IMR-90 (cell line): Measurements from ENCODE around the gene MLEC. TPM values are rescaled to one million over a fixed set of nuclear protein-coding genes. Genes with fewer than 3 reads are reported as not detected.
A peak's percentile ranks its signal among the peaks of the same experiment; 100 is the strongest.

ENCODE experiments used
- ATAC-seq: fragments of 200-7000 bp; cut with Tn5 transposase; 2 replicates; pipeline ENCODE4 v1.9.1; 2020; ENCODE audit warnings: low read depth, mild to moderate bottlenecking, moderate library complexity
- BruUV-seq: library from RNA; stranded (reverse); fragments of 400-500 nt; replicated peaks from 2 replicates; lab custom pipeline; 2021; lab: Mats Ljungman, UMichigan
- CTCF ChIA-PET: fragments of 300-600 bp; formaldehyde crosslinking; extraction: SDS; loops from one replicate; lab custom pipeline; 2021; ENCODE audit warnings: antibody characterized with exemption; lab: Yijun Ruan, JAX
- POLR2A ChIA-PET: fragments of 300-600 bp; sonication (Branson Sonifier 250); formaldehyde crosslinking; loops from one replicate; lab custom pipeline; 2022; ENCODE audit warnings: antibody characterized with exemption; ENCODE audit not compliant: unreplicated experiment; lab: Charles Lee
- DNase-seq: peaks from one replicate; pipeline ENCODE4 v3.0.0; 2013
- H2AFZ ChIP-seq: replicated peaks from 2 replicates; pipeline ENCODE3; 2013; ENCODE audit warnings: low read length, mild to moderate bottlenecking; ENCODE audit not compliant: poor library complexity
- H2AK5ac ChIP-seq: 2 replicates; pipeline ENCODE4 v1.6.1; 2013; ENCODE audit warnings: low read depth, low read length, inconsistent platforms
- H2AK9ac ChIP-seq: replicated peaks from 2 replicates; pipeline ENCODE3; 2013; ENCODE audit warnings: mild to moderate bottlenecking, low read depth, low read length, moderate library complexity; ENCODE audit not compliant: poor library complexity
- H2BK120ac ChIP-seq: 2 replicates; pipeline ENCODE4 v1.6.1; 2013; ENCODE audit warnings: low read depth, low read length, inconsistent platforms
- H2BK15ac ChIP-seq: 3 replicates; pipeline ENCODE4 v1.6.1; 2013; ENCODE audit warnings: low read depth, low read length, inconsistent platforms
- H2BK20ac ChIP-seq: 2 replicates; pipeline ENCODE4 v1.6.1; 2013; ENCODE audit warnings: low read depth, mild to moderate bottlenecking, inconsistent platforms, low read length, moderate library complexity
- H2BK5ac ChIP-seq: 2 replicates; pipeline ENCODE4 v1.6.1; 2013; ENCODE audit warnings: mild to moderate bottlenecking, low read depth, low read length, inconsistent platforms; ENCODE audit not compliant: poor library complexity, severe bottlenecking
- H3K14ac ChIP-seq: replicated peaks from 2 replicates; pipeline ENCODE4 v1.6.1; 2013; ENCODE audit warnings: low read depth, low read length, inconsistent platforms
- H3K18ac ChIP-seq: 2 replicates; pipeline ENCODE4 v1.6.1; 2013; ENCODE audit warnings: low read depth, low read length, control low read depth
- H3K23ac ChIP-seq: 2 replicates; pipeline ENCODE4 v1.6.1; 2013; ENCODE audit warnings: low read depth, low read length, inconsistent platforms
- H3K27ac ChIP-seq: 2 replicates; pipeline ENCODE4 v1.5.1; 2013; ENCODE audit warnings: mild to moderate bottlenecking, control low read depth, low read length; ENCODE audit not compliant: insufficient read depth
- H3K27me3 ChIP-seq: 2 replicates; pipeline ENCODE4 v1.6.1; 2013; ENCODE audit warnings: low read length; ENCODE audit not compliant: control insufficient read depth, insufficient read depth
- H3K36me3 ChIP-seq: 2 replicates; pipeline ENCODE4 v1.6.1; 2013; ENCODE audit warnings: low read length, mixed read lengths; ENCODE audit not compliant: control insufficient read depth, insufficient read depth
- H3K4ac ChIP-seq: 2 replicates; pipeline ENCODE4 v1.6.1; 2013; ENCODE audit warnings: low read depth, low read length, inconsistent platforms
- H3K4me1 ChIP-seq: 2 replicates; pipeline ENCODE4 v1.6.1; 2013; ENCODE audit warnings: low read length, mixed read lengths; ENCODE audit not compliant: control insufficient read depth, insufficient read depth
- H3K4me2 ChIP-seq: 2 replicates; pipeline ENCODE4 v1.6.1; 2013; ENCODE audit warnings: low read depth, mild to moderate bottlenecking, control low read depth, low read length, moderate library complexity
- H3K4me3 ChIP-seq: 2 replicates; pipeline ENCODE4 v1.5.1; 2013; ENCODE audit warnings: low read depth, mild to moderate bottlenecking, control low read depth, low read length, moderate library complexity; ENCODE audit not compliant: insufficient read depth
- H3K56ac ChIP-seq: 2 replicates; pipeline ENCODE4 v1.6.1; 2013; ENCODE audit warnings: low read length, inconsistent platforms; ENCODE audit not compliant: insufficient read depth; ENCODE audit errors: extremely low read depth
- H3K79me1 ChIP-seq, 2 experiments: 2 replicates each; pipeline ENCODE4 v1.6.1; 2013; ENCODE audit warnings: low read length in 2 of 2, inconsistent platforms in 1 of 2, low read depth in 1 of 2
- H3K9ac ChIP-seq: 2 replicates; pipeline ENCODE4 v1.6.1; 2013; ENCODE audit warnings: low read depth, low read length, control low read depth
- H3K9me1 ChIP-seq: 2 replicates; pipeline ENCODE4 v1.6.1; 2013; ENCODE audit warnings: low read length, inconsistent platforms; ENCODE audit not compliant: insufficient read depth
- H3K9me3 ChIP-seq: 2 replicates; pipeline ENCODE4 v1.6.1; 2013; ENCODE audit warnings: low read length; ENCODE audit not compliant: control insufficient read depth, insufficient read depth
- H4K20me1 ChIP-seq: 2 replicates; pipeline ENCODE4 v1.6.1; 2013; ENCODE audit warnings: low read length, inconsistent platforms; ENCODE audit not compliant: insufficient read depth
- H4K5ac ChIP-seq: 2 replicates; pipeline ENCODE4 v1.6.1; 2013; ENCODE audit warnings: mild to moderate bottlenecking, low read depth, low read length, control low read depth
- H4K8ac ChIP-seq, 2 experiments: 2 replicates each; pipeline ENCODE4 v1.6.1; 2013; ENCODE audit warnings: low read depth in 2 of 2, low read length in 2 of 2, control low read depth in 1 of 2, inconsistent platforms in 1 of 2
- H4K91ac ChIP-seq: 2 replicates; pipeline ENCODE4 v1.6.1; 2013; ENCODE audit warnings: low read depth, low read length, inconsistent platforms; ENCODE audit not compliant: insufficient read depth
- CEBPB ChIP-seq: IDR thresholded peaks from 2 replicates; pipeline ENCODE4 v1.6.1; 2012; ENCODE audit warnings: low read depth, low read length, improper control_type of control experiment
- CHD1 ChIP-seq: IDR thresholded peaks from 2 replicates; pipeline ENCODE4 v1.6.1; 2012; ENCODE audit warnings: low read depth, low read length, improper control_type of control experiment
- FOS ChIP-seq: fragments of 150-350 bp; IDR thresholded peaks from 2 replicates; pipeline ENCODE4 v1.6.1; 2016; ENCODE audit warnings: low read depth, low read length
- MAFK ChIP-seq: IDR thresholded peaks from 2 replicates; pipeline ENCODE4 v1.6.1; 2012; ENCODE audit warnings: low read depth, low read length, improper control_type of control experiment
- MAZ ChIP-seq: IDR thresholded peaks from 2 replicates; pipeline ENCODE4 v1.6.1; 2012; ENCODE audit warnings: low read depth, mild to moderate bottlenecking, low read length, improper control_type of control experiment, moderate library complexity, borderline replicate concordance
- MXI1 ChIP-seq: IDR thresholded peaks from 2 replicates; pipeline ENCODE4 v1.6.1; 2012; ENCODE audit warnings: low read depth, mild to moderate bottlenecking, low read length, moderate library complexity, borderline replicate concordance
- NFE2L2 ChIP-seq: fragments of 150-350 bp; IDR thresholded peaks from 2 replicates; pipeline ENCODE4 v1.6.1; 2016; ENCODE audit warnings: low read depth, mild to moderate bottlenecking, low read length
- RAD21 ChIP-seq: IDR thresholded peaks from 2 replicates; pipeline ENCODE4 v1.6.1; 2012; ENCODE audit warnings: low read length, improper control_type of control experiment
- SMC3 ChIP-seq: fragments of 150-350 bp; IDR thresholded peaks from 2 replicates; pipeline ENCODE4 v1.6.1; 2016; ENCODE audit warnings: low read depth, mild to moderate bottlenecking, antibody characterized with exemption, low read length, moderate library complexity
- WGBS, 2 experiments: methylation state at CpG; one replicate each; pipeline versions ENCODE4 v1.1.5 to v1.1.7; 2013; ENCODE audit warnings: missing lambda C conversion rate in 2 of 2; ENCODE audit not compliant: insufficient read length in 1 of 2; ENCODE audit errors: extremely low coverage in 2 of 2; 5-methylcytosine and 5-hydroxymethylcytosine counted together
- dilution Hi-C: fragments of 300-500 bp; cut with HindIII; formaldehyde crosslinking; loops from one replicate; pipeline ENCODE4 v1.14.3; 2018; ENCODE audit warnings: low sequenced_read_pairs; ENCODE audit not compliant: unreplicated experiment
- in situ Hi-C: fragments of 300-500 bp; cut with MboI; formaldehyde crosslinking; loops from 3 replicates; pipeline ENCODE4 v1.14.3; 2019; ENCODE audit warnings: low sequenced_read_pairs, inconsistent platforms, mixed read lengths
- intact Hi-C: fragments of 100-400 bp; cut with micrococcal nuclease; formaldehyde crosslinking; loops from 2 replicates; pipeline ENCODE4 v1.10.0; 2022
- polyA plus RNA-seq, 3 experiments: library from polyadenylated mRNA; depleted of rRNA; stranded (reverse); fragments of >200 nt; gene quantifications; 2 replicates each; pipeline ENCODE4 v1.2.3, GENCODE V29; 2012; ENCODE audit warnings: low replicate concordance in 1 of 3
- total RNA-seq: library from RNA; depleted of rRNA; stranded (reverse); fragments of >200 nt; gene quantifications from 2 replicates; pipeline ENCODE4 v1.2.3, GENCODE V29; 2012
- TF ChIP-seq, protein P1 (sequence below): fragments of 150-350 bp; IDR thresholded peaks from 2 replicates; pipeline ENCODE4 v1.6.1; 2017; ENCODE audit warnings: mild to moderate bottlenecking, antibody characterized with exemption, low read length, low read depth
- TF ChIP-seq, protein P2 (sequence below): conservative IDR thresholded peaks from 2 replicates; pipeline ENCODE4 v1.5.1; 2012; ENCODE audit warnings: mild to moderate bottlenecking, low read depth, low read length, improper control_type of control experiment
- TF ChIP-seq, protein P3 (sequence below): fragments of 150-350 bp; IDR thresholded peaks from 2 replicates; pipeline ENCODE4 v1.6.1; 2016; ENCODE audit warnings: low read depth, mild to moderate bottlenecking, low read length, moderate library complexity, borderline replicate concordance

MLEC gene
- total and polyA plus RNA-seq, 2 of the 4 experiments (the other 2 are of a cell fraction) = 44.1 to 137 TPM

- Histone ChIP-seq H3K56ac (no peak overlapping the region), H4K91ac (no peak overlapping the region), H2AFZ (peak overlapping the region; percentile 21), H3K27me3 (no peaks in the 10 kb centered on the region), H3K9ac (no peak overlapping the region), H3K79me1 (no peaks in the 10 kb centered on the region), H3K9me1 (no peaks in the 10 kb centered on the region), H3K14ac (no peak overlapping the region), H3K4ac (no peak overlapping the region), H3K4me3 (no peak overlapping the region), H4K8ac (no peak overlapping the region), H2BK20ac (no peak overlapping the region), H2AK5ac (no peak overlapping the region), H3K4me1 (no peaks in the 10 kb centered on the region), H3K36me3 (no peaks in the 10 kb centered on the region; the same call in 1 of the 2 replicates), H2BK120ac (no peak overlapping the region), H3K4me2 (no peak overlapping the region), H3K18ac (no peak overlapping the region), H2BK5ac (no peak overlapping the region), H2BK15ac (no peak overlapping the region), H4K20me1 (no peaks in the 10 kb centered on the region), H2AK9ac (no peak overlapping the region), H3K27ac (no peak overlapping the region), H3K9me3 (no peaks in the 10 kb centered on the region), H3K23ac (no peak overlapping the region), H4K5ac (no peak overlapping the region)
- TF ChIP-seq MAZ (no peak), MXI1 (no peak), SMC3 (no peak), RAD21 (no peak), NFE2L2 (no peak), FOS (no peak), CHD1 (no peak), MAFK (no peak), CEBPB (no peak)
- TF ChIP-seq, protein P1, sequence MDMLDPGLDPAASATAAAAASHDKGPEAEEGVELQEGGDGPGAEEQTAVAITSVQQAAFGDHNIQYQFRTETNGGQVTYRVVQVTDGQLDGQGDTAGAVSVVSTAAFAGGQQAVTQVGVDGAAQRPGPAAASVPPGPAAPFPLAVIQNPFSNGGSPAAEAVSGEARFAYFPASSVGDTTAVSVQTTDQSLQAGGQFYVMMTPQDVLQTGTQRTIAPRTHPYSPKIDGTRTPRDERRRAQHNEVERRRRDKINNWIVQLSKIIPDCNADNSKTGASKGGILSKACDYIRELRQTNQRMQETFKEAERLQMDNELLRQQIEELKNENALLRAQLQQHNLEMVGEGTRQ = no peak
- TF ChIP-seq, protein P2, sequence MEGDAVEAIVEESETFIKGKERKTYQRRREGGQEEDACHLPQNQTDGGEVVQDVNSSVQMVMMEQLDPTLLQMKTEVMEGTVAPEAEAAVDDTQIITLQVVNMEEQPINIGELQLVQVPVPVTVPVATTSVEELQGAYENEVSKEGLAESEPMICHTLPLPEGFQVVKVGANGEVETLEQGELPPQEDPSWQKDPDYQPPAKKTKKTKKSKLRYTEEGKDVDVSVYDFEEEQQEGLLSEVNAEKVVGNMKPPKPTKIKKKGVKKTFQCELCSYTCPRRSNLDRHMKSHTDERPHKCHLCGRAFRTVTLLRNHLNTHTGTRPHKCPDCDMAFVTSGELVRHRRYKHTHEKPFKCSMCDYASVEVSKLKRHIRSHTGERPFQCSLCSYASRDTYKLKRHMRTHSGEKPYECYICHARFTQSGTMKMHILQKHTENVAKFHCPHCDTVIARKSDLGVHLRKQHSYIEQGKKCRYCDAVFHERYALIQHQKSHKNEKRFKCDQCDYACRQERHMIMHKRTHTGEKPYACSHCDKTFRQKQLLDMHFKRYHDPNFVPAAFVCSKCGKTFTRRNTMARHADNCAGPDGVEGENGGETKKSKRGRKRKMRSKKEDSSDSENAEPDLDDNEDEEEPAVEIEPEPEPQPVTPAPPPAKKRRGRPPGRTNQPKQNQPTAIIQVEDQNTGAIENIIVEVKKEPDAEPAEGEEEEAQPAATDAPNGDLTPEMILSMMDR = no peak
- TF ChIP-seq, protein P3, sequence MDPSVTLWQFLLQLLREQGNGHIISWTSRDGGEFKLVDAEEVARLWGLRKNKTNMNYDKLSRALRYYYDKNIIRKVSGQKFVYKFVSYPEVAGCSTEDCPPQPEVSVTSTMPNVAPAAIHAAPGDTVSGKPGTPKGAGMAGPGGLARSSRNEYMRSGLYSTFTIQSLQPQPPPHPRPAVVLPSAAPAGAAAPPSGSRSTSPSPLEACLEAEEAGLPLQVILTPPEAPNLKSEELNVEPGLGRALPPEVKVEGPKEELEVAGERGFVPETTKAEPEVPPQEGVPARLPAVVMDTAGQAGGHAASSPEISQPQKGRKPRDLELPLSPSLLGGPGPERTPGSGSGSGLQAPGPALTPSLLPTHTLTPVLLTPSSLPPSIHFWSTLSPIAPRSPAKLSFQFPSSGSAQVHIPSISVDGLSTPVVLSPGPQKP = no peak
- in situ Hi-C loops (no loop called here), dilution Hi-C loops (no loop called here), intact Hi-C loops (loop anchor here (1.0 kb wide), 1 partner anchor 233 kb away; no protein-coding TSS in a partner anchor)
- CTCF ChIA-PET = interaction anchor here (0.9 to 1.1 kb wide), 2 partner anchors 9 to 233 kb away, joined by 3 to 8 read pairs; no protein-coding TSS in a partner anchor
- WGBS, 2 experiments = 87% methylated on average over 11 of the region's 31 CpGs; no CpG with 5 or more reads in 1 of the 2 experiments
- POLR2A ChIA-PET = no interaction called here
- BruUV-seq = no TSS peak
- ATAC-seq (no peak), DNase-seq (no peak)
These were observed 51.5 kb downstream of the MLEC start for GRCh38 chr12:120738252-120739030.
